Mucosa of stomach (tissue), 1 donor: ENCODE results near the gene GPR75.

Experiments
- H3K27me3 ChIP-seq: one replicate; pipeline ENCODE4 v1.7.0; 2013; ENCODE audit warnings: mild to moderate bottlenecking, low read length; ENCODE audit not compliant: control insufficient read depth, insufficient read depth
- H3K36me3 ChIP-seq: one replicate; pipeline ENCODE4 v1.7.0; 2013; ENCODE audit warnings: low read length; ENCODE audit not compliant: control insufficient read depth, insufficient read depth
- H3K4me1 ChIP-seq: one replicate; pipeline ENCODE4 v1.7.0; 2013; ENCODE audit warnings: mild to moderate bottlenecking, low read length; ENCODE audit not compliant: control insufficient read depth, insufficient read depth
- H3K4me3 ChIP-seq: one replicate; pipeline ENCODE4 v1.7.0; 2013; ENCODE audit warnings: low read length
- H3K9ac ChIP-seq: one replicate; pipeline ENCODE4 v1.7.0; 2013; ENCODE audit warnings: mild to moderate bottlenecking, low read length, moderate library complexity
- H3K9me3 ChIP-seq: one replicate; pipeline ENCODE4 v1.7.0; 2013; ENCODE audit warnings: mild to moderate bottlenecking, low read length, moderate library complexity; ENCODE audit not compliant: control insufficient read depth
- donor health status: Pancreatic carcinoma.

Gene GPR75

GRCh38 chr2:53821810-53822209, 38.0 kb downstream of the GPR75 start:
- Histone ChIP-seq H3K4me3 (no peak overlapping the region), H3K9ac (no peak overlapping the region), H3K27me3 (no peaks in the 10 kb centered on the region), H3K4me1 (no peaks in the 10 kb centered on the region), H3K36me3 (no peaks in the 10 kb centered on the region), H3K9me3 (no peaks in the 10 kb centered on the region)

- no peaks in the 10 kb centered on the region for H3K36me3 ChIP-seq
- H3K4me3 ChIP-seq, result no peak overlapping the region
- no peak overlapping the region for H3K9ac ChIP-seq
- H3K4me1 ChIP-seq, result no peaks in the 10 kb centered on the region
- H3K27me3 ChIP-seq, result no peaks in the 10 kb centered on the region
- H3K9me3 ChIP-seq, result no peaks in the 10 kb centered on the region
Observed at GRCh38 chr2:53820711-53821110, 39.1 kb downstream of the GPR75 start.

- Histone ChIP-seq H3K9me3 (no peaks in the 10 kb centered on the region), H3K4me1 (no peaks in the 10 kb centered on the region), H3K36me3 (no peaks in the 10 kb centered on the region), H3K9ac (no peak overlapping the region), H3K4me3 (no peak overlapping the region), H3K27me3 (no peaks in the 10 kb centered on the region)
Observed at GRCh38 chr2:53820048-53820447, 39.7 kb downstream of the GPR75 start.

- Histone ChIP-seq H3K36me3 (no peaks in the 10 kb centered on the region), H3K9ac (no peak overlapping the region), H3K4me3 (no peak overlapping the region), H3K27me3 (no peaks in the 10 kb centered on the region), H3K9me3 (no peaks in the 10 kb centered on the region), H3K4me1 (no peaks in the 10 kb centered on the region)
Observed at GRCh38 chr2:53819634-53820033, 40.1 kb downstream of the GPR75 start.

GRCh38 chr2:53818854-53819435, 40.8 kb downstream of the GPR75 start:
- no peaks in the 10 kb centered on the region for H3K36me3 ChIP-seq
- H3K4me1 ChIP-seq, result no peaks in the 10 kb centered on the region
- H3K4me3 ChIP-seq, result no peak overlapping the region
- no peak overlapping the region for H3K9ac ChIP-seq
- H3K27me3 ChIP-seq, result no peaks in the 10 kb centered on the region
- no peaks in the 10 kb centered on the region for H3K9me3 ChIP-seq

GRCh38 chr2:53813151-53813550, 46.6 kb downstream of the GPR75 start:
- no peaks in the 10 kb centered on the region for H3K4me1 ChIP-seq
- H3K36me3 ChIP-seq, result peaks cover 4% of the 10 kb centered on the region
- H3K4me3 ChIP-seq, result no peak overlapping the region
- no peaks in the 10 kb centered on the region for H3K27me3 ChIP-seq
- H3K9ac ChIP-seq, result no peak overlapping the region
- no peaks in the 10 kb centered on the region for H3K9me3 ChIP-seq

- Histone ChIP-seq H3K4me1 (no peaks in the 10 kb centered on the region), H3K27me3 (no peaks in the 10 kb centered on the region), H3K9ac (no peak overlapping the region), H3K4me3 (no peak overlapping the region), H3K36me3 (peaks cover 4% of the 10 kb centered on the region), H3K9me3 (no peaks in the 10 kb centered on the region)
Observed at GRCh38 chr2:53811601-53812000, 48.2 kb downstream of the GPR75 start.
